GM12865 (cell line): ENCODE data around the gene MAGEF1.

Experiments
- DNase-seq: peaks from one replicate; pipeline ENCODE4 v3.0.0; 2010; ENCODE audit warnings: low read depth
- H3K4me3 ChIP-seq: 2 replicates; pipeline ENCODE4 v1.5.1; 2011; ENCODE audit warnings: mild to moderate bottlenecking, low read depth, low read length, control low read depth
- TF ChIP-seq, protein P1 (sequence below): IDR thresholded peaks from 2 replicates; pipeline ENCODE4 v1.5.1; 2011; ENCODE audit warnings: low read length, control low read depth, low read depth, inconsistent platforms; ENCODE audit not compliant: insufficient read depth; ENCODE audit errors: missing control alignments

The MAGEF1 gene

GRCh38 chr3:184711493-184712247 is at the start of gene MAGEF1:
Gene MAGEF1 (minus strand): TSS chr3:184712064. CDS start chr3:184711821, 243 bp downstream.
- H3K4me3 ChIP-seq, result peak within 1 kb of the TSS; percentile 77
- DNase-seq, result peak; percentile 85
- TF ChIP-seq, protein P1, sequence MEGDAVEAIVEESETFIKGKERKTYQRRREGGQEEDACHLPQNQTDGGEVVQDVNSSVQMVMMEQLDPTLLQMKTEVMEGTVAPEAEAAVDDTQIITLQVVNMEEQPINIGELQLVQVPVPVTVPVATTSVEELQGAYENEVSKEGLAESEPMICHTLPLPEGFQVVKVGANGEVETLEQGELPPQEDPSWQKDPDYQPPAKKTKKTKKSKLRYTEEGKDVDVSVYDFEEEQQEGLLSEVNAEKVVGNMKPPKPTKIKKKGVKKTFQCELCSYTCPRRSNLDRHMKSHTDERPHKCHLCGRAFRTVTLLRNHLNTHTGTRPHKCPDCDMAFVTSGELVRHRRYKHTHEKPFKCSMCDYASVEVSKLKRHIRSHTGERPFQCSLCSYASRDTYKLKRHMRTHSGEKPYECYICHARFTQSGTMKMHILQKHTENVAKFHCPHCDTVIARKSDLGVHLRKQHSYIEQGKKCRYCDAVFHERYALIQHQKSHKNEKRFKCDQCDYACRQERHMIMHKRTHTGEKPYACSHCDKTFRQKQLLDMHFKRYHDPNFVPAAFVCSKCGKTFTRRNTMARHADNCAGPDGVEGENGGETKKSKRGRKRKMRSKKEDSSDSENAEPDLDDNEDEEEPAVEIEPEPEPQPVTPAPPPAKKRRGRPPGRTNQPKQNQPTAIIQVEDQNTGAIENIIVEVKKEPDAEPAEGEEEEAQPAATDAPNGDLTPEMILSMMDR, result no peak

GRCh38 chr3:184761075-184761841 is 49.4 kb upstream of the MAGEF1 start:
- no peak for DNase-seq
- TF ChIP-seq, protein P1, result no peak
- H3K4me3 ChIP-seq, result no peak overlapping the region

GRCh38 chr3:184760337-184761074 is 48.6 kb upstream of the MAGEF1 start:
- no peak for DNase-seq

DNA sequence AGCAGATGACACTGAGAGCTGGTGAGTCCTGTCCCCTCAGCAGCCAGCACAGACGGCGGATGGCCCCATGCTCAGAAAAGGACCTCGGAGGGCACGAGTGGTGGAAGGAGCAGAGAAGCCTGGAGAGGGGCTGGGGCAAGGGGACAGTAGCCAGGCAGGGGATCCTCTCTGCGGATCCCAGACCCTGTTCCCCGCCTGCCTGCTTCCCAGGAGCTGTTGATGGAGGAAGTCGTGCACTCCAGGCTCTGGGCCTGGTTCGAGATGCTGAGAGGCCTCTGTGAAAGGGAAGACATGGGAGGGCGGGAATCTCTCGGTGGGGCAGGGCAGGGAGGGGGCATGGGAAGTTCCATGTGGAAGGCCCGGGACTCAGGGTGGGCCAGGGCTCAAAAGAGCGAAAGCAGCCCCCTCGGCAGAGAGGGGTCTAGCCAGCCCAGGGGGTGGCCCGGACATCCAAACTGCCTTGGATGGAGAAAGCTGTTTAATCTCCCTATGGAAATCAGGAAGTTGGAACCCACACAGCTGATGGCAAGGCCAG is 47.9 kb upstream of the MAGEF1 start:
- H3K4me3 ChIP-seq, result no peak overlapping the region
- TF ChIP-seq, protein P1, result no peak
- DNase-seq, result no peak

More at GRCh38 chr3:184760337-184761074, 48.6 kb upstream of the MAGEF1 start:
- no peak overlapping the region for H3K4me3 ChIP-seq
- TF ChIP-seq, protein P1, result no peak

GRCh38 chr3:184758056-184758455 is 46.2 kb upstream of the MAGEF1 start:
- no peak for DNase-seq
- TF ChIP-seq, protein P1, result no peak
- no peak overlapping the region for H3K4me3 ChIP-seq

- TF ChIP-seq, protein P1, result no peak
- H3K4me3 ChIP-seq, result no peak overlapping the region
- DNase-seq, result no peak
These were observed 45.3 kb upstream of the MAGEF1 start for GRCh38 chr3:184757022-184757651.
